C4-2B (cell line): ENCODE data around the gene OAF.

Source experiments
- ZFX ChIP-seq: fragments of 450-650 bp; IDR thresholded peaks from 2 replicates; pipeline ENCODE4 v1.6.1; 2017
- TF ChIP-seq, protein P1 (sequence below): fragments of 450-650 bp; conservative IDR thresholded peaks from 2 replicates; pipeline ENCODE4 v1.5.1; 2017; ENCODE audit warnings: mild to moderate bottlenecking

DNA sequence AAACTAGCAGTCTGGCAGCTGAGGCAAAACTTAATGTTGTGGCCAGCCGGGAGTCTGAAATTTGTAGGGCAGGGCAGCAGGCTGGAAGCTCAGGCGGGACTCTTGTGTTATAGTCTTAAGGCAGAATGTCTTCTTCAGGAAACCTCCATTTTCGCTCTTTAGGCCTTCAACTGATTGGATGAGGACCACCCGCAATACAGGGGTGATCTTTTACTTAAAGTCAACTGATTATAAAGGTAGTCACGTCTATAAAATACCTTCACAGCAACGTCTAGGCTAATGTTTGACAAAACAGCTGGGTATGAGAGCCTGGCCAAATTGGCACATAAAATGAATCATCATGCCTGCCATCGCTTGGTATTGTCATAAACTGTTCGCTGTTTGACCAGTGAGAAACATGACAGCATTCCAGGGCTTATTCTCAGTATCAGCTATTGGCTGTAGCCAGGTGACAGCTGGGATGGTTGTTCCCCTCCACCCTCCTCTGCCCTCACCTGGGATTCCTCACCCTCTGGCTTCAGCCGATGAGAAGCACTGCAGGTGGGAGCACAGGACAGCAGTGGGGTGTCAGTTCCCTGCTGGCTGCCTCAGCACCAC is 22.5 kb downstream of the OAF start:
- TF ChIP-seq, protein P1, sequence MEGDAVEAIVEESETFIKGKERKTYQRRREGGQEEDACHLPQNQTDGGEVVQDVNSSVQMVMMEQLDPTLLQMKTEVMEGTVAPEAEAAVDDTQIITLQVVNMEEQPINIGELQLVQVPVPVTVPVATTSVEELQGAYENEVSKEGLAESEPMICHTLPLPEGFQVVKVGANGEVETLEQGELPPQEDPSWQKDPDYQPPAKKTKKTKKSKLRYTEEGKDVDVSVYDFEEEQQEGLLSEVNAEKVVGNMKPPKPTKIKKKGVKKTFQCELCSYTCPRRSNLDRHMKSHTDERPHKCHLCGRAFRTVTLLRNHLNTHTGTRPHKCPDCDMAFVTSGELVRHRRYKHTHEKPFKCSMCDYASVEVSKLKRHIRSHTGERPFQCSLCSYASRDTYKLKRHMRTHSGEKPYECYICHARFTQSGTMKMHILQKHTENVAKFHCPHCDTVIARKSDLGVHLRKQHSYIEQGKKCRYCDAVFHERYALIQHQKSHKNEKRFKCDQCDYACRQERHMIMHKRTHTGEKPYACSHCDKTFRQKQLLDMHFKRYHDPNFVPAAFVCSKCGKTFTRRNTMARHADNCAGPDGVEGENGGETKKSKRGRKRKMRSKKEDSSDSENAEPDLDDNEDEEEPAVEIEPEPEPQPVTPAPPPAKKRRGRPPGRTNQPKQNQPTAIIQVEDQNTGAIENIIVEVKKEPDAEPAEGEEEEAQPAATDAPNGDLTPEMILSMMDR: no peak
- TF ChIP-seq ZFX: no peak
